Subcutaneous adipose tissue (tissue), 4 donors: ENCODE results near the gene AK4. TPM values are rescaled to one million over a fixed set of nuclear protein-coding genes. Genes with fewer than 3 reads are reported as not detected.

Source experiments
- total RNA-seq, 4 donors: library from RNA; depleted of rRNA; stranded (reverse); fragments of >200 nt; gene quantifications; one replicate each; pipeline ENCODE4 v1.1.0, GENCODE V29; 2016
- TF ChIP-seq, protein P1 (sequence below): fragments of 450-650 bp; IDR thresholded peaks from one replicate; pipeline ENCODE4 v1.5.1; 2016; ENCODE audit warnings: low read depth, mild to moderate bottlenecking, control low read depth, antibody characterized with exemption, moderate library complexity

Gene AK4
- total RNA-seq, 4 donors from 2014 or later, result 19.8 to 70.6 (median 51.1) TPM

DNA sequence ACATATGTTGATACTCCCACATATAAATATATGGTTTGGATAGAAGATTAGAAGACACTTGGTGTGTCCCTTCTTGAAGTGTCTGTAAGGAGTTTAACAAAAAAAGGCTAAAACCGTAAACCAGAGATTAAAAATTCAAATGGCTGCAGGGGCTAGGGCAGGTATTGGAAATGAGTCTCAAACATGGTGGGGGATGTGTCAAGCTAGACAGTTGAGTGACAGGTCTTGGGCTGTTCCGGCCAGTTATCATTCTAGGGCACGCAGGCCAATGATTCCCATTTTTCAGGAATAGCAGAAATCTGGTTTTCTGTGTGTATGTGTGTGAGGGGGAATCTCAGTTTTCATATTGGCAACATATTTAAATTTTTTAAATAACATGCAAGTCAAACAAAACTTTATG, 77.2 kb downstream of the AK4 start:
- TF ChIP-seq, protein P1, sequence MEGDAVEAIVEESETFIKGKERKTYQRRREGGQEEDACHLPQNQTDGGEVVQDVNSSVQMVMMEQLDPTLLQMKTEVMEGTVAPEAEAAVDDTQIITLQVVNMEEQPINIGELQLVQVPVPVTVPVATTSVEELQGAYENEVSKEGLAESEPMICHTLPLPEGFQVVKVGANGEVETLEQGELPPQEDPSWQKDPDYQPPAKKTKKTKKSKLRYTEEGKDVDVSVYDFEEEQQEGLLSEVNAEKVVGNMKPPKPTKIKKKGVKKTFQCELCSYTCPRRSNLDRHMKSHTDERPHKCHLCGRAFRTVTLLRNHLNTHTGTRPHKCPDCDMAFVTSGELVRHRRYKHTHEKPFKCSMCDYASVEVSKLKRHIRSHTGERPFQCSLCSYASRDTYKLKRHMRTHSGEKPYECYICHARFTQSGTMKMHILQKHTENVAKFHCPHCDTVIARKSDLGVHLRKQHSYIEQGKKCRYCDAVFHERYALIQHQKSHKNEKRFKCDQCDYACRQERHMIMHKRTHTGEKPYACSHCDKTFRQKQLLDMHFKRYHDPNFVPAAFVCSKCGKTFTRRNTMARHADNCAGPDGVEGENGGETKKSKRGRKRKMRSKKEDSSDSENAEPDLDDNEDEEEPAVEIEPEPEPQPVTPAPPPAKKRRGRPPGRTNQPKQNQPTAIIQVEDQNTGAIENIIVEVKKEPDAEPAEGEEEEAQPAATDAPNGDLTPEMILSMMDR, result no peak

DNA sequence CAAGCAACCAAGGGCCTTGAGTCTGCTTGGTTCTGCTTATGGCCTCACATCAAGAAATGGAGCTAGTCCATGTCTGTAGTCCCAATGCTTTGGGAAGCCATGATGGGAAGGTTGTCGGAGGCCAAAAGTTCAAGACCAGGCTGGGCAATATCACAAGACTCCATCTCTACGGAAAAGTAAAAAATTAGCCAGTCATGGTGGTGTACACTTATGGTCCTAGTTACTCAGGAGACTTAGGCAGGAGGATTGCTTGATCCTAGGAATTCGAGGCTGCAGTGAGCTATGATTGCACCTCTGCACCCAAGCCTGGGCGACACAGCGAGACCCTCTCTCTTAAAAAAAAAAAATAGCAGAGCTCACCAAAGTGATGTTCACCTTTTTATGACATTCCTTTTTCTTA, 81.2 kb downstream of the AK4 start:
- TF ChIP-seq, protein P1, result no peak

DNA sequence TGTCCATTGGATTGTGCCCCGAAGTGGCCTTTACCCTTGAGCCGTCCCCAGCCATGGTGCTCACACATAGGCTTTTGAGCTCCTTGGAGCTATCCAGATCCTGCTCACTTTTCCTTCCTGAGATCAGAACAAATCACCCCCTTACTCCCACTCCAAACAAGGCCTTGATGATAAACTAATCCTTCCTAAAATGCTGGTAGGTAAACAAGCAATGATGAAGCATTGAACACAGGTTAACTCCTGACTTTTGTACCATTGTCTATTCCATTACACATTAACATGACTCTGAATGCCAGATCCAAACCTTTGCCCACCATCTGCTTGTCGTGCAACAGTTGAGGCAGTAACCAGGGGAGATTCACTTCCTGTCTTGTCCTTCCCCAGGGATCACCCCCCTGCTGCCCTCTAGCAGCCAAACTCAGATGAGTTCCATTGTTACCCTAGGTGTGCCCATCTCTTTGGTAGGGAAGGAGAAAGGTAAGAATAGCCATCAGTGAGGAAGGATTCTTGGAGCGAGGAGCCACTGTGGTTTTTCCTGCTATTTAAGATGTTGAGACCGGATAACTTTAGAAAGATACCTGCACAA, 81.8 kb downstream of the AK4 start:
- TF ChIP-seq, protein P1, result no peak

DNA sequence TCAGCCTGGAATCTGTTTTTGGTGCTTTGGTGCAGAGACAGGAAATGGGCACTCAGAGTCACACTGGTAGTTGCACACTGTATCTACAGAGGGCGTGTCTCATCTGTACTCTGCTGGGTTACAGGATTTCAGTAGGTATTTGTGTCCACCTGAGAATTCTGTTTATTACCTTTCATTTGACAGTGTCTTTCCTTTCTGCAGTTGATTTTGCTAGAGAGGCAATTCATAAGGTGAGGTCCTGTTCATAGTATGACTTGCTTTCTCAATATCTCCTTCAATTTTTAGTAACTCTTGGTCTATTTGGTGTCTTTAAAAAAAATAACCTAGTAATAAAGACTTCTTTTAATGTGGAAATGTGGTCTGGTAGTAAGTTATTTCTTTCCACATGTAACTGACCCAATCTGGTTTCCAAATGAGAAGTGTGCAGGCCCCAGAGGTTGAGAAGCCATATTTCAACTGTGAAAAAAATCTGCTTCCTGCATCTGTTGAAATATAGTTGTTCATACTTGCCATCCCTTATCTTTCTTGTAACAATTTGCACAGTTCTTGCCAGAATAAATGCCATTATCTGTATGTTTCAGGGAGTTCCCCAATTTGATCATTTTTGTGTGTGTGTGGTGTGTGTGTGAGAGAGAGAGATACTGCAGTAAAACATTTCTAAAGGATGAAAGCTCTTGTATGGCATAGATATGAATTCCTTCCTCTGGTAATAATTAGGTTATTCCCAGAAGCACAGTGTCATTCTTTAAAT, 82.9 kb downstream of the AK4 start:
- TF ChIP-seq, protein P1, result no peak

DNA sequence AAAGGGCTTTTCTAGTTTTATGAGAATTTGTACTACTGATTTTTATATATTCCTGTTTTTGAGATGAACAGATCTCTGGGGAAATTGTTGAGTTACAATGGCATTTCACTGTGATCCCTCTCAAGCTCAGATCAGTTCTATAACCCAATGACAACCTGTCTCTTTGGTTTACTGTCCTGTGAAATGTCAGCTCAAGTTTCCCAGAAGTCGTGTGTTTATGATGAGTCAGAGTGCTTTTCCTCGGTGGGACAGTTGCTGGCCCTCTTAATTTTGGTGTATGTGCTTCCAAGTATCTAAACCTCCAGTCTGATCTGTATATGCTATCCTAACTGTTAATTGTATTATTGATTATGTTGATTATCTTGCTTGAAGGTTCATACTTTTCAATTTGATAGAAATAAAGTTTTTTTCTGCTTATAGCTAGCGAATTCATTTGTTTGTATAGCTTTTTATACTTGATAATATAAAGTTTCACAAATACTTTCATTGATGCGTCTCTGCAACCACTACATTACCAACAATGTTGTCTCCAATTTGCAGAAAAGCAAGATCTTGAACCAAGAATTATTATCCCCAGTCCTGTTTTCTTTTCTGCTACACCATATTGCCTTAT, 83.8 kb downstream of the AK4 start:
- TF ChIP-seq, protein P1, result no peak

DNA sequence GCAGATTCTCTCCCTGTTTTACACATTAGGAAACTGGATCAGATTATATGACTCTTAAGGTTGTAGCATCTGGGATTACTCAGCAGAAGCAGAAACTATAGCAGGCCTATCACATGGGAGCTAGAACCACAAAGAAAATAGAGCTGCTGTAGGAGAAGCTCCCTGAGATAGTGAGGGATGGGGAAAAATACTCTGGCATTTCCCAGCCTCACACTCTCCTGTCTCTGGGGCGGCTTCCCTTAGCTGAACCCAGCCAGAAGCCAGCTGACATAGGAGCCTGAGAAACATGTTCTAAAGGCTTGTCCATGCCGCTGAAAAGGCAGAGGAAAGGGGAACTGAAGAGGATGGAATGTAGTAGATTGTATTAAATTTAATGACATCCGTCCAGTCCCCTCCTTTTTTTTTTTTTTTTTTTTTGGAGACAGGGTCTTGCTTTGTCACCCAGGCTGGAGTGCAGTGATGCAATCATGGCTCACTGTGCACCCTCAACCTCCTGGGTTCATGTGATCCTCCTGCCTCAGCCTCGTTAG, 84.5 kb downstream of the AK4 start:
- TF ChIP-seq, protein P1, result no peak

DNA sequence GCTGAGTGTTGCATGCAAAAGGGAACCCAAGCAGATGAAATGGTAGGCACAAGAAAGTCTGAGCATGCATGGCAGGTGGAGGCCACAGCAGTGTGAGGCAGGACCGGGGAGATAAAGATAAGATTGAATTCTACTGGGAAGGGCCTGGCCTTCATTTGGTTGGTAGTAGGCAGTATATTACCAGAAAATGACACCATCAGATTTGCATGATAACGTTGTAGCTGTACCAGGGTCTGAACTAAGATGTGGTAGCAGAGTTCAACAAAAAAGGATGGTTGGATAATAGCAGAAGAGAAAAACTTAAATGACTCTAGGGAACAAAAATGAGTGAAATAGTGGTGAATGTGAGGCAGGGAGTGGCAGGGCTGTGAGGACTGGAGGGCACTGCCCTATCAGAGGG, 85.8 kb downstream of the AK4 start:
- TF ChIP-seq, protein P1, result no peak
